Tibial artery (tissue), 4 donors: ENCODE measurements around the gene GABRD.

Source experiments
- DNase-seq, 2 donors: peaks; one replicate each; pipeline ENCODE4 v3.0.0-alpha.2; 2019
- H3K27ac ChIP-seq, 2 donors: fragments of 200-600 bp; sonication (generic) in 1 of 2; 1 replicate in 1 of 2; 2 replicates in 1 of 2; pipeline ENCODE4 v1.5.1; 2018 to 2019; ENCODE audit warnings: mild to moderate bottlenecking in 1 of 2
- H3K27me3 ChIP-seq, 2 donors: fragments of 200-600 bp; sonication (generic) in 1 of 2; one replicate each; pipeline versions ENCODE4 v1.5.1 to v1.6.0; 2016 to 2019
- H3K36me3 ChIP-seq, 3 donors: fragments of 200-600 bp; sonication (generic) in 2 of 3; one replicate each; pipeline ENCODE4 v1.5.1; 2016 to 2019; ENCODE audit warnings: mild to moderate bottlenecking in 2 of 3
- H3K4me1 ChIP-seq, 4 donors: fragments of 200-600 bp; sonication (generic) in 2 of 4; 1 replicate in 3 of 4; 2 replicates in 1 of 4; pipeline ENCODE4 v1.5.1; 2016 to 2019
- H3K4me3 ChIP-seq, 2 donors: fragments of 200-600 bp; sonication (generic) in 1 of 2; 1 replicate in 1 of 2; 2 replicates in 1 of 2; pipeline ENCODE4 v1.5.1; 2018 to 2019; ENCODE audit warnings: mild to moderate bottlenecking in 2 of 2
- H3K9me3 ChIP-seq, 3 donors: fragments of 200-600 bp; sonication (generic) in 1 of 3; one replicate each; pipeline ENCODE4 v1.5.1; 2016 to 2019
- CTCF ChIP-seq, 2 experiments: fragments of 200-600 bp in 1 of 2; fragments of 450-650 bp in 1 of 2; IDR thresholded peaks; one replicate each; pipeline ENCODE4 v1.5.1; 2017 to 2019; ENCODE audit warnings: antibody characterized with exemption in 2 of 2, mild to moderate bottlenecking in 1 of 2, moderate library complexity in 1 of 2
- intact Hi-C: fragments of 100-400 bp; cut with DNase I; formaldehyde crosslinking; loops from one replicate; pipeline ENCODE4 v1.15.0; 2023; ENCODE audit warnings: low total_unique reads

Gene GABRD

GRCh38 chr1:2039251-2039650 is 20.1 kb downstream of the GABRD start:
- intact Hi-C loops = no loop called here
- H3K4me3 ChIP-seq = no peak overlapping the region
- no peaks in the 10 kb centered on the region for H3K4me1 ChIP-seq
- no peak for TF ChIP-seq CTCF (IDR thresholded peaks at IDR 0.05)
- no peaks in the 10 kb centered on the region for H3K36me3 ChIP-seq
- H3K9me3 ChIP-seq = peaks cover 0 to 7% (median 6%) of the 10 kb centered on the region in 3 donors
- no peak overlapping the region for H3K27ac ChIP-seq
- peaks cover 0 to 87% of the 10 kb centered on the region in 2 donors for H3K27me3 ChIP-seq
- no peak for DNase-seq

GRCh38 chr1:2041305-2041704 is 22.2 kb downstream of the GABRD start:
- Histone ChIP-seq H3K9me3 (peaks cover 0 to 7% (median 6%) of the 10 kb centered on the region in 3 donors), H3K27me3 (peaks cover 0 to 88% of the 10 kb centered on the region in 2 donors), H3K27ac (no peak overlapping the region), H3K4me3 (no peak overlapping the region), H3K36me3 (no peaks in the 10 kb centered on the region), H3K4me1 (peaks cover 0 to 11% (median 7%) of the 10 kb centered on the region in 4 donors)
- no peak for TF ChIP-seq CTCF (IDR thresholded peaks at IDR 0.05)
- intact Hi-C loops = loop anchor here (5.0 kb wide), 1 partner anchor 84 kb away; no protein-coding TSS in a partner anchor
- DNase-seq = no peak

DNA sequence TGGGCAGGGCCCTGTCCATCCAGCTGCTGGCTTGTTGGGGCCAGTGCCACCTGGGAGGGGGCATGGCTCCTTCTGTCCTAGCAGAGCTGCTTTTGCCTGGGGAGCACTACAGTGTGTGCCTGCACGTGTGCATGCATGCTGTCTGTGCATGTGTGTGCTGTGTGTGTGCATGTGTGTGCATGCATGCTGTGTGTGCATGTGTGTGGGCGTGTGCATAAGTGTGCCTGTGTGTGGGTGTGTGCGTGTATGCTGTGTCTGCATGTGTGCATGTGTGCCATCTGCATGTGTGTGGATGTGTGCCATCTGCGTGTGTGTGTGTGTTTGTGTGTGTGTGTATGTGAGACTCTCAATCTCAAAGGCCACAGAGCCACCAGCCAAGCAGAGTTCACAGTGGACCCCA is 22.7 kb downstream of the GABRD start:
- DNase-seq = no peak
- Histone ChIP-seq H3K27me3 (peaks cover 0 to 88% of the 10 kb centered on the region in 2 donors), H3K27ac (no peak overlapping the region), H3K36me3 (no peaks in the 10 kb centered on the region), H3K9me3 (peaks cover 0 to 7% (median 6%) of the 10 kb centered on the region in 3 donors), H3K4me3 (no peak overlapping the region), H3K4me1 (peaks cover 0 to 11% (median 7%) of the 10 kb centered on the region in 4 donors)
- no peak for TF ChIP-seq CTCF (IDR thresholded peaks at IDR 0.05)
- intact Hi-C loops = loop anchor here (5.0 kb wide), 1 partner anchor 85 kb away; no protein-coding TSS in a partner anchor

DNA sequence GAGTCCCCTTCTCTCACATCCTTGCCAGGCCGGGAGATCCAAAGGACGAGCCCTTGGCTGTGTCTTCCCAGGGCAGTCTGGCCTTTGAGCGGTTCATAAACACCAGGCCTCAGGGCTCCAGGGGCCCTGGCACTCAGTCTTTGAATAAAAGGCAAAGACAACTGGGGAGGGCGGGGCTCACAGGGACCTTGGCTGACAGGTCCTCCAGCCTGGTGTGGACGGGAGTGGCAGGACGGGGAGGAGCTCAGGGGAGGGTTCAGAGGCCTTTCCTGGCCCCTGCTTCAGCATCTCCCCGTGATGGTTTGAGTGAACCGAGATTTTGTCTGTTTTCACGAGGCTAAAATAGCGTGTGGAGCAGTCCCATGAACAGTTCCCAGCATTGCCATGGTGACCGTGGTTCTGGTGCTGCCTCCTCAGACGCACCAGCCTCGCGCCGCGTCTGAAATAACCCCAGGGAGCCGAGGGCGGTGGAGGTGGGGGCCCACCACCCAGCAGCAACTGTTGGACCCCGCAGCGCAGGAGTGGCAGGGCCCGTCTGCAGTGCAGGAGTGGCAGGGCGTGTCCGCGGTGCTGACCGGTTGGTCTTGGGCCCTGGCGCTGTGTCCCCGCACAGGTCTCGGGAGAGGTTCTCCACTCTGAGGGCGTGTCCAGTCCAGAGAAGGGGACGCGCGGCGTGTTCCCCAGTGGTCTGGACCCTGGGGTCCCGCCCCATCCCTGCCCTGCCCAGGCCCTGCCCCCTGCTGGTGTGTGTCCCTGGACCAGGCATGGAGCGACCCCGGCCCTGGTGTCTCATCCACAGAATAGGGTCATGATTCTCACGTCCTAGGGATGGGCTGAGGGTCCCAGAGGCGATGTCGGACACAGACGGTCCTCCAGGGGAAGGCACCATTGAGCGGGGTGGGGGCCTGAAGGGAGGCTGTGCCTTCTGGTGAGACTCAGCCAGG is 24.0 kb downstream of the GABRD start:
- Histone ChIP-seq H3K9me3 (peaks cover 0 to 6% (median 3%) of the 10 kb centered on the region in 3 donors), H3K27me3 (peaks cover 0 to 94% of the 10 kb centered on the region in 2 donors), H3K36me3 (no peaks in the 10 kb centered on the region), H3K27ac (no peak overlapping the region), H3K4me1 (peaks cover 0 to 11% (median 7%) of the 10 kb centered on the region in 4 donors), H3K4me3 (no peak overlapping the region)
- intact Hi-C loops = loop anchor here (5.0 kb wide), 1 partner anchor 86 kb away; no protein-coding TSS in a partner anchor
- no peak for DNase-seq
- no peak for TF ChIP-seq CTCF (IDR thresholded peaks at IDR 0.05)

DNA sequence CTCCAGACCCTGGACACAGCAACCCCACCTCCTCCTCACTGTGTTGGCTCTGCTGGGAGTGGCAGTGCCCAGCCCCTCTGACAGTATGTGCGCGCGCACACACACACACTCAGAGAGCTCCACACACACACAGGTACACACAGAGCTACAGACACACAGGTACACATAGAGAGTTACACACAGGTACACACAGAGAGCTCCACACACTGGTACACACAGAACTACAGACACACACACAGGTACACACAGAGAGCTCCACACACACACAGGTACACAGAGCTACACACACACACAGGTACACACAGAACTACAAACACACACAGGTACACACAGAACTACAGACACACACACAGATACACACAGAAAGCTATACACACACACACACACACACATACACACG is 24.7 kb downstream of the GABRD start:
- H3K4me1 ChIP-seq = peaks cover 0 to 11% (median 7%) of the 10 kb centered on the region in 4 donors
- H3K4me3 ChIP-seq = no peak overlapping the region
- no peaks in the 10 kb centered on the region for H3K9me3 ChIP-seq
- DNase-seq = no peak
- peaks cover 0 to 94% of the 10 kb centered on the region in 2 donors for H3K27me3 ChIP-seq
- H3K27ac ChIP-seq = no peak overlapping the region
- no peak for TF ChIP-seq CTCF (IDR thresholded peaks at IDR 0.05)
- intact Hi-C loops = loop anchor here (5.0 kb wide), 1 partner anchor 87 kb away; no protein-coding TSS in a partner anchor
- H3K36me3 ChIP-seq = no peaks in the 10 kb centered on the region
